ENCODE measurements around the gene COL7A1. TPM values are rescaled to one million over a fixed set of nuclear protein-coding genes. Genes with fewer than 3 reads are reported as not detected.

Gene COL7A1
- total and polyA plus RNA-seq, 12 donors: 0.35 to 66.9 (median 3.1) TPM

DNA sequence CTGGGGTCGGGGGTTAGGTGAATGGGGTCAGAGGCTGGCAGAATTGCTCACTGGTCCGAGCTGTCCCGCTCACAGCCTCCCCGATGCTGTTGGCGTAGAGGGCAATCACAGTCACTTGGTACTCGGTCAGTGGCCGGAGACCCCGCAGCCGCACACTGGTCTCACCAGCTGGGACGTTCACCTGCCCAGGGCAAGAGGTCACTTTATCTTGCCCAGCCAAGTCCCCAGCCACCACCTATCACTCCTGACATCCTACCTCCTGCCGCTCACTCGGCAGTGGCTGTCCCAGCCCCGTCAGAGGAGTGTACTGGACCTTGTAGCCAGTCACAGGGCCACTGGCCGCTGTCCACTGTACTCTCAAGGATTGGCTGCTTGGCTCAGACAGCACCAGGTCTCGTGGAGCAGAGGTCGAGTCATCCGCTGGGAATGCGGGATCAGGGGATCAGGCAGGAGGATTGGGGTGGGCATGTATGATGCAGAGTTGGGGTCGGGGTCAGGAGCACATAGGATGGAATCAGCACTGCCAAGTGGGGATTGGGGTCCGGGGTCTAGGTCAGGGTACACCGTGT is 2.5 kb downstream of the COL7A1 start:
- intact Hi-C loops (cut with DNase I): no loop called here
- H3K27ac ChIP-seq: no peak overlapping the region
- DNase-seq: no peak
- 87 to 91% (median 89%) methylated on average over 15 to 21 of the region's 21 CpGs for WGBS, 4 donors
- H3K36me3 ChIP-seq (replicated peaks in 1 of 2): no peaks in the 10 kb centered on the region
- no peak overlapping the region for H3K4me3 ChIP-seq
- peaks cover 8 to 12% of the 10 kb centered on the region in 2 donors for H3K4me1 ChIP-seq (replicated peaks in 1 of 2)
- TF ChIP-seq POLR2A (IDR thresholded peaks at IDR 0.05): no peak
- TF ChIP-seq, protein P1, sequence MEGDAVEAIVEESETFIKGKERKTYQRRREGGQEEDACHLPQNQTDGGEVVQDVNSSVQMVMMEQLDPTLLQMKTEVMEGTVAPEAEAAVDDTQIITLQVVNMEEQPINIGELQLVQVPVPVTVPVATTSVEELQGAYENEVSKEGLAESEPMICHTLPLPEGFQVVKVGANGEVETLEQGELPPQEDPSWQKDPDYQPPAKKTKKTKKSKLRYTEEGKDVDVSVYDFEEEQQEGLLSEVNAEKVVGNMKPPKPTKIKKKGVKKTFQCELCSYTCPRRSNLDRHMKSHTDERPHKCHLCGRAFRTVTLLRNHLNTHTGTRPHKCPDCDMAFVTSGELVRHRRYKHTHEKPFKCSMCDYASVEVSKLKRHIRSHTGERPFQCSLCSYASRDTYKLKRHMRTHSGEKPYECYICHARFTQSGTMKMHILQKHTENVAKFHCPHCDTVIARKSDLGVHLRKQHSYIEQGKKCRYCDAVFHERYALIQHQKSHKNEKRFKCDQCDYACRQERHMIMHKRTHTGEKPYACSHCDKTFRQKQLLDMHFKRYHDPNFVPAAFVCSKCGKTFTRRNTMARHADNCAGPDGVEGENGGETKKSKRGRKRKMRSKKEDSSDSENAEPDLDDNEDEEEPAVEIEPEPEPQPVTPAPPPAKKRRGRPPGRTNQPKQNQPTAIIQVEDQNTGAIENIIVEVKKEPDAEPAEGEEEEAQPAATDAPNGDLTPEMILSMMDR (IDR thresholded peaks at IDR 0.05): no peak
- no peaks in the 10 kb centered on the region for H3K9me3 ChIP-seq (replicated peaks in 1 of 3)
- H3K27me3 ChIP-seq: no peaks in the 10 kb centered on the region

DNA sequence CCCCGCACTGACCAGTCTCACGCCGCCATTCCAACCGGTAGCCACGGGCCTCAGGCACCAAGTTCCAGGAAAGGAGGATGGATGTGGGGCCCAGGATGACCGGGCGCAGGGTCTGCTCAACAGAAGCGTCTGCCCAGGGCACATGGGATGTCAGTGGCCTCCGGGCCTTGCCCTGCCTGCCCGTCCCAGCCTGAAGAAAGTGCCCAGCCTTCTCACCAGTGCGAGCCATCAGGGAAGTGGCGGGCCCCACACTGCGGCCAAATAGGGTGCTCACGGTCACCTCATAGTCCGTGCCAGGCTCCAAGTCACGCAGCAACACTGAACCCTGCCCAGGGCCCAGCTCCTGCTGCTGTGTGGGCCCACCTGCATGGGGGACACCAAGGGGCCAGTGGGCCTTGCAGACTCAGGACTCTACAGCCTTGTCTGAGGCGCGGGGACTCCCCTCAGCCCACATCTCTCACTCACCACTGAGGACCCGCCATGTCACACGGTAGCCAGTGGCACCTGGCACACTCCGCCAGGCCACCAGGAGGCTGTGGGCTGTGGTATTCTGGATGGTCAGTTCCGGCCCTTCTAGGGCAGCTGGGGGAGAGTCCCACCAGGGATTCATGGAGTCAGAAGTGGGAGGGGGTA is 3.1 kb downstream of the COL7A1 start:
- Histone ChIP-seq H3K9me3 (replicated peaks in 1 of 3) (no peaks in the 10 kb centered on the region), H3K36me3 (replicated peaks in 1 of 2) (no peaks in the 10 kb centered on the region), H3K4me3 (no peak overlapping the region), H3K4me1 (replicated peaks in 1 of 2) (peaks cover 8 to 12% of the 10 kb centered on the region in 2 donors), H3K27ac (no peak overlapping the region), H3K27me3 (no peaks in the 10 kb centered on the region)
- no peak for DNase-seq
- 80 to 95% (median 91%) methylated on average over 11 to 22 of the region's 22 CpGs for WGBS, 4 donors
- TF ChIP-seq, protein P1 (IDR thresholded peaks at IDR 0.05): no peak
- no peak for TF ChIP-seq POLR2A (IDR thresholded peaks at IDR 0.05)
- intact Hi-C loops (cut with DNase I): no loop called here

DNA sequence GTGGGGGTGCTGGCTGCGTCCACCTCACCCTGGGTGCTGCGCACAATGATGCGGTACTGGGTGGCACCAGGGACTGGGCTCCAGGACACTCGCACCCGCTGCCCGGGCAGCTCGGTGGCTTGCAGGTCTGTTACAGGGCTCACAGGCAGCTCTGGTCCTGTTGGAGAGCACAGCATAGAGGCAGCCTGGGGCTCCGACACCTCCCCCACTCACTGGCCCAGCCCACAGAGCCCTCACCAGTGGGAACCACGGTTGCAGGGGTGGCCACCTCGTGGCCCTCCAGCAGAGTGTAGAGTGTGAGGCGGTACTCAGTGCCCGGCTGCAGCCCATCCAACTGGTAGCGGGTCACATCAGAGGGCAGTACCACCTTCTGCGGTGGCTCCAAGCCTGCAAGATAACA is 3.7 kb downstream of the COL7A1 start:
- DNase-seq: no peak
- 85 to 96% (median 91%) methylated on average over 6 to 14 of the region's 14 CpGs for WGBS, 4 donors
- Histone ChIP-seq H3K27ac (no peak overlapping the region), H3K27me3 (no peaks in the 10 kb centered on the region), H3K4me3 (no peak overlapping the region), H3K4me1 (replicated peaks in 1 of 2) (peaks cover 8 to 12% of the 10 kb centered on the region in 2 donors), H3K9me3 (replicated peaks in 1 of 3) (no peaks in the 10 kb centered on the region), H3K36me3 (replicated peaks in 1 of 2) (no peaks in the 10 kb centered on the region)
- TF ChIP-seq POLR2A (IDR thresholded peaks at IDR 0.05): no peak
- TF ChIP-seq, protein P1 (IDR thresholded peaks at IDR 0.05): no peak
- intact Hi-C loops (cut with DNase I): no loop called here

DNA sequence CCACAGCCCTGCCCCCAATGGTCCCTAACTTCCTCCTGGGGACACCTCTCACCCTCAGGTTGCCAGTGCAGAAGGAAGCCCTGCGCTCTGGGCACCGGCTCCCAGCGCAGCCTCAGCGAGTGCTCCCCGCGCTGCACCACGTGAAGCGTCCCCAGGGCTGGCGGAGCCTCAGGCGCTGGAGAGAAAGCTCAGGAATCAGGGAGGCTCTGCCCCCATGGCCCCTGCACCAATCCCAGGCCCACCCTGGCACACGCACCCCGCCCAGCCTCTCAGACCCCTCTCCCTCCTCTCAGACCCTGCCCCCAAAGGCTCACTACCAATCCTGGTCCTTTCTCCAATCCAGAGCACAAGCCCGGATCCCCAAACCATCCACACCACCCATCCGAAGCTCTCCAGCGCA is 6.9 kb downstream of the COL7A1 start:
- H3K9me3 ChIP-seq (replicated peaks in 1 of 3): no peaks in the 10 kb centered on the region
- intact Hi-C loops (cut with DNase I): no loop called here
- no peaks in the 10 kb centered on the region for H3K36me3 ChIP-seq (replicated peaks in 1 of 2)
- no peaks in the 10 kb centered on the region for H3K27me3 ChIP-seq
- no peak overlapping the region for H3K4me3 ChIP-seq
- no peaks in the 10 kb centered on the region for H3K4me1 ChIP-seq (replicated peaks in 1 of 2)
- 74 to 84% (median 77%) methylated on average over 8 to 15 of the region's 15 CpGs for WGBS, 4 donors
- TF ChIP-seq POLR2A (IDR thresholded peaks at IDR 0.05): no peak
- TF ChIP-seq, protein P1 (IDR thresholded peaks at IDR 0.05): no peak
- DNase-seq: no peak
- H3K27ac ChIP-seq: no peak overlapping the region

Measured in adrenal gland (tissue), 12 donors.